GM12878 (cell line): Measurements from ENCODE around the gene EPAS1. TPM values are rescaled to one million over a fixed set of nuclear protein-coding genes. Genes with fewer than 3 reads are reported as not detected.
A peak's percentile ranks its signal among the peaks of the same experiment; 100 is the strongest.

Experiments
- ATAC-seq: fragments of 200-7000 bp; cut with Tn5 transposase; 3 replicates; pipeline ENCODE4 v1.9.1; 2020; ENCODE audit warnings: mild to moderate bottlenecking, moderate library complexity
- BruUV-seq: library from RNA; stranded (reverse); fragments of 400-500 nt; replicated peaks from 2 replicates; lab custom pipeline; 2021; lab: Mats Ljungman, UMichigan
- CTCF ChIA-PET: fragments of 300-600 bp; sonication (Branson Sonifier 250); formaldehyde crosslinking; extraction: SDS; loops from one replicate; lab custom pipeline; 2021; ENCODE audit warnings: inconsistent platforms; lab: Yijun Ruan, JAX
- POLR2A ChIA-PET: fragments of 350-600 bp; formaldehyde crosslinking; extraction: SDS; loops from one replicate; lab custom pipeline; 2021; ENCODE audit warnings: inconsistent platforms; lab: Charles Lee
- RAD21 ChIA-PET: fragments of 300-600 bp; sonication (Branson Sonifier 250); formaldehyde crosslinking; loops from one replicate; lab custom pipeline; 2023; ENCODE audit warnings: antibody characterized with exemption; ENCODE audit not compliant: unreplicated experiment; lab: Charles Lee
- SMC1A ChIA-PET: fragments of 300-600 bp; sonication (Branson Sonifier 250); formaldehyde crosslinking; loops from one replicate; lab custom pipeline; 2023; ENCODE audit not compliant: unreplicated experiment, uncharacterized antibody; lab: Charles Lee
- DNase-seq: peaks from one replicate; pipeline ENCODE4 v3.0.0-alpha.2; 2011; ENCODE audit warnings: low read depth, low spot score
- FAIRE-seq: peaks from 3 replicates; lab custom pipeline; 2011; peaks lifted over from hg19 to GRCh38; lab: Jason Lieb, UNC
- H2AFZ ChIP-seq: 2 replicates; pipeline ENCODE4 v1.6.0; 2011; ENCODE audit warnings: low read depth, low read length, control low read depth; ENCODE audit not compliant: control insufficient read depth
- H3K27ac ChIP-seq: 2 replicates; pipeline ENCODE4 v1.5.1; 2011; ENCODE audit warnings: control low read depth; ENCODE audit not compliant: control insufficient read depth, insufficient read depth
- H3K27me3 ChIP-seq, 2 experiments: replicated peaks in 1 of 2; 2 replicates each; pipeline versions ENCODE4 v1.6.0 to v1.6.1; 2011; ENCODE audit warnings: low read length in 1 of 2; ENCODE audit not compliant: control insufficient read depth in 2 of 2, insufficient read depth in 2 of 2
- H3K36me3 ChIP-seq, 2 experiments: 2 replicates each; pipeline ENCODE4 v1.5.1; 2011; ENCODE audit warnings: low read length in 1 of 2; ENCODE audit not compliant: control insufficient read depth in 2 of 2, insufficient read depth in 2 of 2
- H3K4me1 ChIP-seq: 2 replicates; pipeline ENCODE4 v1.6.1; 2011; ENCODE audit warnings: mild to moderate bottlenecking, low read length, moderate library complexity, mixed read lengths; ENCODE audit not compliant: control insufficient read depth, insufficient read depth
- H3K4me2 ChIP-seq: 2 replicates; pipeline ENCODE4 v1.6.0; 2011; ENCODE audit warnings: control low read depth; ENCODE audit not compliant: control insufficient read depth, insufficient read depth
- H3K4me3 ChIP-seq: fragments of 200-600 bp; sonication (generic); 2 replicates; pipeline ENCODE4 v1.5.1; 2016
- H3K79me2 ChIP-seq: 2 replicates; pipeline ENCODE4 v1.6.0; 2011; ENCODE audit warnings: low read length; ENCODE audit not compliant: control insufficient read depth, insufficient read depth
- H3K9ac ChIP-seq: 2 replicates; pipeline ENCODE4 v1.8.0; 2011; ENCODE audit warnings: low read length, control low read depth, mixed read lengths; ENCODE audit not compliant: control insufficient read depth, insufficient read depth
- H3K9me3 ChIP-seq: replicated peaks from 3 replicates; pipeline ENCODE4 v1.5.1; 2011; ENCODE audit warnings: mild to moderate bottlenecking, low read length; ENCODE audit not compliant: control insufficient read depth, insufficient read depth
- H4K20me1 ChIP-seq: 2 replicates; pipeline ENCODE4 v1.6.0; 2011; ENCODE audit not compliant: control insufficient read depth, insufficient read depth
- ATF7 ChIP-seq: fragments of 450-650 bp; IDR thresholded peaks from 2 replicates; pipeline ENCODE4 v1.6.1; 2016; ENCODE audit warnings: low read depth, mild to moderate bottlenecking
- HCFC1 ChIP-seq: fragments of 150-350 bp; IDR thresholded peaks from 2 replicates; pipeline ENCODE4 v1.6.1; 2014; ENCODE audit warnings: low read length
- RCOR1 ChIP-seq: conservative IDR thresholded peaks from 2 replicates; pipeline ENCODE4 v1.6.1; 2012; ENCODE audit warnings: low read depth, low read length, improper control_type of control experiment
- RELA ChIP-seq: fragments of 450-650 bp; IDR thresholded peaks from 2 replicates; pipeline ENCODE4 v1.8.0; 2014; ENCODE audit warnings: borderline replicate concordance; ENCODE audit not compliant: partially characterized antibody
- SMARCA5 ChIP-seq: fragments of 450-650 bp; IDR thresholded peaks from 2 replicates; pipeline ENCODE4 v1.6.1; 2017; ENCODE audit warnings: mild to moderate bottlenecking
- ZNF622 ChIP-seq: fragments of 450-650 bp; IDR thresholded peaks from 2 replicates; pipeline ENCODE4 v1.6.1; 2017; ENCODE audit warnings: mild to moderate bottlenecking, inconsistent platforms
- WGBS: methylation state at CpG from one replicate; pipeline ENCODE4 v1.1.6; 2016; ENCODE audit warnings: low lambda C conversion rate; ENCODE audit not compliant: insufficient replicate concordance, insufficient coverage; ENCODE audit errors: missing lambda C conversion rate; 5-methylcytosine and 5-hydroxymethylcytosine counted together
- in situ Hi-C: fragments of 300-500 bp; cut with MboI; formaldehyde crosslinking; loops from 9 replicates; pipeline ENCODE4 v1.14.3; 2018; ENCODE audit warnings: mixed read lengths
- intact Hi-C: fragments of 100-400 bp; cut with micrococcal nuclease; formaldehyde crosslinking; loops from one replicate; pipeline ENCODE4 v1.14.2; 2022; ENCODE audit not compliant: unreplicated experiment
- polyA plus RNA-seq, 11 experiments: library from polyadenylated mRNA; depleted of rRNA in 4 of 11; unstranded in 6 of 11; stranded (reverse) in 5 of 11; fragments of >200 nt; fragmentation: Nextera tagmentation in 4 of 11; fragmentation: Illumina TruSeq in 1 of 11; extraction: Ambion mirVana in 4 of 11; extraction: Trizol in 1 of 11; gene quantifications; 1 replicate in 1 of 11; 2 replicates in 10 of 11; pipeline versions ENCODE4 v1.2.1 to v1.2.3, GENCODE V29; 2011 to 2016; ENCODE audit warnings: inconsistent platforms in 2 of 11, missing spikeins in 2 of 11, low read depth in 1 of 11
- total RNA-seq, 4 experiments: library from RNA; depleted of rRNA in 3 of 4; stranded (reverse); fragments of >200 nt in 3 of 4; fragmentation: Illumina TruSeq in 1 of 4; extraction: Trizol in 1 of 4; gene quantifications; 2 replicates each; pipeline versions ENCODE4 v1.2.1 to v1.2.3, GENCODE V29; 2013 to 2021

Gene EPAS1
- total and polyA plus RNA-seq, 10 of the 15 experiments (the other 5 are each of a cell fraction or from before 2014, with no cell fraction given), result 0.11 to 22.0 (median 1.3) TPM; not detected in 1

GRCh38 chr2:46270384-46270783, 26.8 kb upstream of the EPAS1 start:
- in situ Hi-C loops (no loop called here), intact Hi-C loops (no loop called here)
- BruUV-seq, result no TSS peak
- no peaks in the 10 kb centered on the region for H3K79me2 ChIP-seq
- RAD21 ChIA-PET, result interaction anchor here (0.7 to 1.9 kb wide), 5 partner anchors 13 to 91 kb away, joined by 3 to 12 read pairs (median 3); no protein-coding TSS in a partner anchor
- H3K27me3 ChIP-seq, result no peaks in the 10 kb centered on the region
- H3K9me3 ChIP-seq, result no peaks in the 10 kb centered on the region
- FAIRE-seq, result no peak
- no peak overlapping the region for H3K4me3 ChIP-seq
- no peak for TF ChIP-seq SMARCA5
- no peak for TF ChIP-seq ZNF622
- TF ChIP-seq ATF7, result peak; percentile 46; the same call in 1 of the 2 replicates
- no peak overlapping the region for H3K4me2 ChIP-seq
- no peak for DNase-seq
- no peak overlapping the region for H3K9ac ChIP-seq
- H4K20me1 ChIP-seq, result no peaks in the 10 kb centered on the region
- no peaks in the 10 kb centered on the region for H3K4me1 ChIP-seq
- WGBS, result 27% methylated on average over 2 of the region's 2 CpGs
- H3K36me3 ChIP-seq, result no peaks in the 10 kb centered on the region
- CTCF ChIA-PET, result interaction anchor here (1.5 to 2.4 kb wide), 3 partner anchors 11 to 41 kb away, joined by 3 to 7 read pairs (median 6); no protein-coding TSS in a partner anchor
- no peak overlapping the region for H3K27ac ChIP-seq
- peak; percentile 44 for ATAC-seq
- POLR2A ChIA-PET, result interaction anchor here (0.9 to 1.9 kb wide), 3 partner anchors 17 to 41 kb away, joined by 3 to 6 read pairs (median 3); no protein-coding TSS in a partner anchor
- SMC1A ChIA-PET, result interaction anchor here (0.5 to 3.1 kb wide), 10 partner anchors 10 to 192 kb away, joined by 3 to 12 read pairs (median 4); no protein-coding TSS in a partner anchor
- H2AFZ ChIP-seq, result no peak overlapping the region

DNA sequence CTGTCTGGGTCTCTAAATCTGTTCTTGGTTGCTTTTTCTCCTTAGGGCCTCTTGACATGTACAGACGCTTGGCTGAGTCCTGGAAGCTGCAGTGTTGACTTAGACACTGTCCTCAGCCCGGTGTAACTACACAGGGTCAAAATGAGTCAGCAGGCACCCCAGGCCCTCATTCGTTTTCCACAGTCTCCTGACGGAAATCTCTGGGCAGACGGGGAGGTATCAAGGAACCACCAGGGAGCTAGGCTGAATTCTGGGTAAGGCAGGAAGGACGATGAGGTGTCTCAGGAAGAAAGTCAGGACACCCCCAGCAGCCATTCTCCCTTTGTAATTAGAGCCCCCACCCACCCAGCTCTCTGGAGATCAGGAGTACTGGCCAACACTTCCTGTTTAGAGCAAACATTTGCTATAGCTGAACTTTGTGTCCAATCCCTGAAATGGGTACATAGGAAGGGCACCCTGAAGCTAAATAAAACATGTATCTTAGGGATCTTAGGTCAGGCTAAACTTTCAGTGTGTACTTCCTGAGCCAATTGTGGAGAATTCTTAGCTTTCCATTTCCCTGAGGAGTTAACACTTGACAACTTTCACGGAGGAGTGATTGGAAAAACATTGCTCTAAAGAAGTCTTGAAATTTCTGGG, 23.9 kb upstream of the EPAS1 start:
- no TSS peak for BruUV-seq
- in situ Hi-C loops, result no loop called here
- ATAC-seq (no peak), DNase-seq (no peak), FAIRE-seq (no peak)
- H3K9ac ChIP-seq, result no peak overlapping the region
- intact Hi-C loops, result no loop called here
- H4K20me1 ChIP-seq, result no peaks in the 10 kb centered on the region
- WGBS, result 38% methylated on average over 7 of the region's 7 CpGs
- ChIA-PET POLR2A (interaction anchor here (0.6 to 1.6 kb wide), 5 partner anchors 13 to 60 kb away, joined by 3 to 4 read pairs (median 3); partner anchors contain the start of gene EPAS1), CTCF (interaction anchor here (0.6 to 1.9 kb wide), 8 partner anchors 10 to 336 kb away, joined by 3 to 8 read pairs (median 4); no protein-coding TSS in a partner anchor), SMC1A (interaction anchor here (0.8 to 2.2 kb wide), 10 partner anchors 9 to 88 kb away, joined by 3 to 7 read pairs (median 4); partner anchors contain the start of gene EPAS1), RAD21 (interaction anchor here (0.7 to 1.4 kb wide), 5 partner anchors 14 to 46 kb away, joined by 3 to 7 read pairs (median 3); partner anchors contain the start of gene EPAS1)
- H3K27ac ChIP-seq, result no peak overlapping the region
- no peaks in the 10 kb centered on the region; a peak in 1 of 4 replicates for H3K27me3 ChIP-seq
- no peaks in the 10 kb centered on the region for H3K4me1 ChIP-seq
- no peaks in the 10 kb centered on the region for H3K9me3 ChIP-seq
- H2AFZ ChIP-seq, result no peak overlapping the region
- no peaks in the 10 kb centered on the region for H3K36me3 ChIP-seq
- no peak overlapping the region for H3K4me2 ChIP-seq
- TF ChIP-seq RCOR1 (no peak), HCFC1 (no peak), RELA (no peak)
- no peak overlapping the region for H3K4me3 ChIP-seq
- no peaks in the 10 kb centered on the region for H3K79me2 ChIP-seq
